HAP-1 (cell line): Measurements from ENCODE around the gene SOD2.
"Not testable (repeated sequence)": the region's sequence is repeated elsewhere in the genome, so short reads cannot be mapped to it uniquely, and the experiment has no call there.

Source experiments
- DNase-seq, 2 experiments: peaks; one replicate each; pipeline ENCODE4 v3.0.0-alpha.2; 2016 to 2020; ENCODE audit warnings: low spot score in 2 of 2
- H3K27me3 ChIP-seq: fragments of 250-450 bp; sonication (Bioruptor Pico); 2 replicates; pipeline ENCODE4 v1.5.1; 2020; ENCODE audit warnings: low read depth, mild to moderate bottlenecking, moderate library complexity
- H3K36me3 ChIP-seq: fragments of 250-450 bp; sonication (Bioruptor Pico); replicated peaks from 2 replicates; pipeline ENCODE4 v1.5.1; 2020; ENCODE audit warnings: mild to moderate bottlenecking
- H3K4me1 ChIP-seq: fragments of 250-450 bp; sonication (Bioruptor Pico); 2 replicates; pipeline ENCODE4 v1.5.1; 2020; ENCODE audit warnings: mild to moderate bottlenecking
- H3K4me3 ChIP-seq: fragments of 250-450 bp; sonication (Bioruptor Pico); 2 replicates; pipeline ENCODE4 v1.5.1; 2020; ENCODE audit warnings: mild to moderate bottlenecking, moderate library complexity
- H3K9me3 ChIP-seq: fragments of 250-450 bp; sonication (Bioruptor Pico); 2 replicates; pipeline ENCODE4 v1.5.1; 2020; ENCODE audit warnings: mild to moderate bottlenecking, moderate library complexity
- in situ Hi-C: fragments of 300-500 bp; cut with MboI; formaldehyde crosslinking; loops from 3 replicates; pipeline ENCODE4 v1.14.3; 2020; ENCODE audit warnings: low sequenced_read_pairs, inconsistent platforms, mixed read lengths

SOD2 gene

DNA sequence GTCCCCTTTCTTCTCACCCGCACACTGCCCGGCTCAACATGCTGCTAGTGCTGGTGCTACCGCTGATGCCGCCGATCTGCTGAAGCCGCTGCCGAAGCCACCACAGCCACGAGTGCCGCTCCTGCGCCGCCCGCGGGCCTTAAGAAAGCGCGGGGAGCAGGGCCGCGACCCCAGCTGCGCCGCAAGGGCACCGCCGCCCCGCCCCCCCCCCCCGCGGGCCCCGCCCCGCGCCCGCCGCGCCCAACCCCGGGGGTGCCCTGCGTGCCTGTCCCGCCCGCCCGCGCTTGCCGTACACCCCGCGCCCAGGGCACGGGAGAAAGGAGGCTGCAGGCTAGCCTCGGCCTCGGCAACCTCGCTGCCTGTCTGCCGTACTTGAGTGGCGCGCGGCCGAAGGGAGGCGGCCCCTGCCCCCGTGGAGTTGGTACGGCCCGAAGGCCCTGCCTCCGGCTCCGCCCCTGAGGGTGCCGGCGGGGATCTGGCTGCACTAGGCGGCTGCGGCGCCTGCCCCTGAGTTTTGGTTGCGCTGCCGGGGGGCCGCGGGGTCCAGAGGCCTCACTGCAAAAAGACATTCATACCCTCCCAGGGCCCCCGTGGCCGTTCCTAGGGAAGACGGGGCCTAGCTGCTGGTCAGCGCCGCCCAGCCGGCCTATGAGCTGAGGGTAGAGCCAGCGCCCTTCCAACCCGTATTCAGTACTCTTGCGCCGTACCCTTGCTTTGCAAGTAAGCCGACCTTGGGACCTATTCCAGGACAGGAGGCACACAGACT, at the start of gene SOD2:
Gene SOD2 (minus strand): TSS at position 114 of the 766 bp plus-strand sequence. CDS start 74 bp downstream, at position 40.
- peaks cover 10% of the 10 kb centered on the region for H3K4me1 ChIP-seq
- DNase-seq = peak; percentile 79 to 88
- in situ Hi-C loops = no loop called here

DNA sequence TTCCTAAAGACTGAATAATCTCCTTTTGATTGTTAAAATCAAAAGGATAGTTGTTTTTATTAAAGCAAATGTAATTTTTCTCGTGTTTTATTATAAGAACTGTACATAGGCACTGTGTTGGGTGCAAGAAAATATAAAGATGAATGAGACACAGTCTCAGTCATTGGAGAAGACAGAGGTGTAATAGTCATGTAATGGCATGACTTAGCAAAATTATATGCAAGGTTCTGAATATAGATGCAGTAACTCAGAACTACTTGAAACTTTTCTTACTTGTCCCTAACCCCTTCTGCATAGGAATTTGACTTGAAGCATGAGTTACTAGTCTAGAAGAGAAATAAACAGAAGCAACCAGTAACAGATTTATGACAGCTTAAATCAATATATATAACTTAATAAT, 49.1 kb upstream of the SOD2 start:
- H3K9me3 ChIP-seq = no peaks in the 10 kb centered on the region
- no peaks in the 10 kb centered on the region for H3K27me3 ChIP-seq
- H3K4me3 ChIP-seq = no peak overlapping the region
- H3K36me3 ChIP-seq = peaks cover 82% of the 10 kb centered on the region
- no peaks in the 10 kb centered on the region for H3K4me1 ChIP-seq
- no peak for DNase-seq
- in situ Hi-C loops = no loop called here

More for the DNA sequence above, at the start of gene SOD2:
- peaks cover 2% of the 10 kb centered on the region; the same call in 1 of the 2 replicates for H3K36me3 ChIP-seq
- no peaks in the 10 kb centered on the region for H3K27me3 ChIP-seq
- no peaks in the 10 kb centered on the region for H3K9me3 ChIP-seq
- H3K4me3 ChIP-seq = peak within 1 kb of the TSS; percentile 67

DNA sequence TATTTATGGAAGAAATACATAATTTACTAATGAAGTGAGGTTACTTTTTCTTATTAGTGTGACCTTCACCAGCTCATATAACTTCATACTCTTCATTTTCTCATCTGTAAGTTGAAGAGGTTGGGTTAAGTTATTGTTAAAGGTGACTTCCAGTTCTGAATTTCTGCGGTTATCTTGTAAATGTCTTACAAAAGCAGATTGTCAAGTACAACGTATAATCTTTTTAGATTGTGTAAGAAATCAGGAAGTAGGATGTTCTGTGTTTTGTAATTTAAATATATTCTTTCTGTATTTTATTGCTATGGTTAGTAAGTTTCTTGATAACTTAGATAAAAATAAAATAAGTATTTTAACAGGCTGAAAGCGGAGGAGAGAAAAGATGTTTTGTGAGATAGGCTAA, 46.3 kb upstream of the SOD2 start:
- Histone ChIP-seq H3K9me3 (no peaks in the 10 kb centered on the region), H3K4me3 (no peak overlapping the region), H3K4me1 (no peaks in the 10 kb centered on the region; the same call in 1 of the 2 replicates), H3K36me3 (peaks cover 59% of the 10 kb centered on the region), H3K27me3 (no peaks in the 10 kb centered on the region)
- DNase-seq = no peak
- in situ Hi-C loops = no loop called here

DNA sequence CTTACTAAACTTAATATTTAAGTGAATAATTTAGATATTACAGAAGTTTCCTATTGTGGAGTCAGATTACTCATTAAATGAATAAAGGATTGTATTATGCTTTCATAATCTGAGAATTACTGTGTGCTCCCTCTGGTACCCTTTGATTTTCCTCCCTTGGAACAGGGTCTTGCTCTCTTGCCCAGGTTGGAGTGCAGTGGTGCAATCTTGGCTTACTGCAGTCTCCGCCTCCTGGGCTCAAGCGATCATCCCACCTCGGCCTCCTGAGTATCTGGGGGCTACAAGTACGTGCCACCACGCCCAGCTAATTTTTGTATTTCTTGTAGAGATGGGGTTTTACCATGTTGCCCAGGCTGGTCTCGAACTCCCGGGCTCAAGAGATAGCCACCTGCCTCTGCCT, 43.9 kb upstream of the SOD2 start:
- Histone ChIP-seq H3K4me1 (no peaks in the 10 kb centered on the region; the same call in 1 of the 2 replicates), H3K9me3 (no peaks in the 10 kb centered on the region), H3K27me3 (no peaks in the 10 kb centered on the region), H3K4me3 (no peak overlapping the region), H3K36me3 (peaks cover 39% of the 10 kb centered on the region)
- in situ Hi-C loops = no loop called here
- no peak for DNase-seq

DNA sequence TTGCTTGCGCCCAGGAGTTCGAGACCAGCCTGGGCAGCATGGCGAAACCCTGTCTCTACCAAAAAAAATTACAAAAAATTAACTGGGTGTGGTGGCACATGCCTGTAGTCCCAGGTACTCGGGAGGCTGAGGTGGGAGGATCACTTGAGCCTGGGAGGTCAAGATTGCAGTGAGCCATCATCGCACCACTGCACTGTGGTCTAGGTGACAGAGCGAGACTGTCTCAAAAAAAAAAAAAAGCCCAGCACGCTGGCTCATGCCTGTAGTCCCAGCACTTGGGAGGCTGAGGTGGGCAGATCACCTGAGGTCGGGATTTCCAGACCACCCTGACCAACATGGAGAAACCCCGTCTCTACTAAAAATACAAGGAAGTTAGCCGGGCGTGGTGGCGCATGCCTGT, 40.4 kb upstream of the SOD2 start:
- H3K4me1 ChIP-seq = peaks cover 12% of the 10 kb centered on the region
- H3K27me3 ChIP-seq, in situ Hi-C loops, H3K4me3 ChIP-seq, H3K9me3 ChIP-seq, DNase-seq: not testable (repeated sequence)
- peaks cover 22% of the 10 kb centered on the region for H3K36me3 ChIP-seq

DNA sequence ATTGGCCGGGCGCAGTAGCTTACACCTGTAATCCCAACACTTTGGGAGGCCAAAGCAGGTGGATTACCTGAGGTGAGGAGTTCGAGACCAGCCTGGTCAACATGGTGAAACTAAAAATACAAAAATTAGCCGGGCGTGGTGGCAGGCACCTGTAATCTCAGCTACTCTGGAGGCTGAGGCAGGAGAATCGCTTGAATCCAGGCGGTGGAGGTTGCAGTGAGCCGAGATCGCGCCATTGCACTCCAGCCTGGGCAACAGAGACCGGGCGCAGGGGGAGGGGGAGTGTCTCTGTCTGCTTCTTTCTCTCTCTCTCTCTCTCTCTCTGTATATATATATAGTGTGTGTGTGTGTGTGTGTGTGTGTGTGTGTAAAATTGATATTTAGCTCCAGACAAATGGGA, 39.5 kb upstream of the SOD2 start:
- Histone ChIP-seq H3K4me1 (peaks cover 12% of the 10 kb centered on the region), H3K36me3 (peaks cover 23% of the 10 kb centered on the region)
- H3K4me3 ChIP-seq, in situ Hi-C loops, DNase-seq, H3K27me3 ChIP-seq, H3K9me3 ChIP-seq: not testable (repeated sequence)

DNA sequence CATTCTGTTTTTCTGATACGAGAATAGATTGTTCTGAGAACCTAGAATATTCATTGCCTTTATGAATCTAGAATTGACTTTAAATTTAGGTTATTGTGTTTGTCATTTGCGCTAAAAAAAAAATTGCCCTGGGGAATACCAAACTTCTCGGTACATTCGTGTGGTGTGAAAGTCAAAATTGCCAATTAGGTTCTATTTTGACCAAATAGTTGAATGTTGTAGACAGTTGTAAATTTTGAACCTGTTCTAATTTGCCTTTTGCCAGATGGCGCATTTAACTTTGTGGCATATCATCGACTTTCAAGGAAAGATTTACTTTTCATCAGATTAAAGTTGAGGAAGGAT, 37.3 kb upstream of the SOD2 start:
- in situ Hi-C loops = no loop called here
- H3K4me1 ChIP-seq = peaks cover 16% of the 10 kb centered on the region
- no peaks in the 10 kb centered on the region for H3K9me3 ChIP-seq
- no peaks in the 10 kb centered on the region for H3K27me3 ChIP-seq
- DNase-seq = no peak
- H3K4me3 ChIP-seq = no peak overlapping the region; the same call in 1 of the 2 replicates
- H3K36me3 ChIP-seq = peaks cover 18% of the 10 kb centered on the region

DNA sequence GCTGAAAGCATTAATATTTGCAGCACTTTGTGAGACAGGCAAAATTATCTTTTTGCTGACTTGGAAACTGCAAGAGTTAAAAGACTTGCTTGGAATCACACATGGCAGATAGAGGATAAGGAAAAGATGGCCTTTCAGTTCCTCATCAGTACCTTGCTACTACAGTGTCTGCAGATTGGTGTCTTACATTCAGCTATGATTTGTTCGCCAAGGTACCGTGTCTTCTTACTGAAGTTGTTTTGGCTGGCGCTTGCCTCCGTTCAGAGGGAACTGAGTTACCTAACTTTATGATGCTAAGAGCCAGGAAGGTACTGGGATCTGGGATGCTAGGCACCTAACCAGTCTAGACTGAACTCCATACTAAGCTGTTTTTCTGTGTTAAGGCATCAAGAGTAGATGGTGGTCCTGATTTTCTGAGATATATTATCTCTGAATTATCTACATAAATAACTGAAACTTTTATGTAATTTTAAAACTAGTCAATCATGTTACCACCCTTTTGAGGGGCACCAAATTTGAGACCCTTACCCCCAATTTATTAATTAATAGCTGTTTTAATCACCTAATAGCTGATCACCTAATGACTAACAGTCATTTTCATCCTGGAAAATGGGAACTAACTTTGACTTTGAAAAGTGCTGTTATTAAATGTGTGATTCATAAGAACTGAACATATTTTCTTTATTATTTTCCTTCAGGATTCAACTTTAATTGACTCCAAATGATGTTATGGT, 36.7 kb upstream of the SOD2 start:
- DNase-seq = no peak
- in situ Hi-C loops = no loop called here
- H3K4me1 ChIP-seq = peaks cover 20% of the 10 kb centered on the region
- peaks cover 18% of the 10 kb centered on the region for H3K36me3 ChIP-seq
- H3K9me3 ChIP-seq = no peaks in the 10 kb centered on the region
- peak overlapping the region; percentile 95 for H3K4me3 ChIP-seq
- no peaks in the 10 kb centered on the region for H3K27me3 ChIP-seq

DNA sequence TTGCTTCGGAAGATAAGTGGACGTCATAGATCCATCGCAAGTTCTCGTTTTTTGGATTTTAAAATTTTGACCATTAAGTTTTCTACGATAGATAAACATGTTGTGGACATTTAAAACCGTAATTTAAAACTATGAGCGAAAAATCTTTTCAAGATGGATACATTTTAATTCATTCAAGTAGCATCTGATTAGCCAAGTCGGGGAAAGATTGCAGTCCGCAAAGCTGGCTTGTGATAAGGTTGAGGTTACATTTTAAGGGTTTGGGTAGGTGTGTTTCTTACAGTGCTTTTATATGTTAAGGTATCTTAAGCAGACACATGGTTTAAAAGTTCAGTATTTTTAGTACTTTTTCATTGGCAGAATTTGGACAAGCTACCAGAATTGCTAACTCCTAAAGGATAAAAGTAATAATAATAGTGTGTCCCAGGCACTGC, 35.5 kb upstream of the SOD2 start:
- DNase-seq = no peak
- H3K4me3 ChIP-seq = peak overlapping the region; percentile 95
- H3K27me3 ChIP-seq = no peaks in the 10 kb centered on the region

DNA sequence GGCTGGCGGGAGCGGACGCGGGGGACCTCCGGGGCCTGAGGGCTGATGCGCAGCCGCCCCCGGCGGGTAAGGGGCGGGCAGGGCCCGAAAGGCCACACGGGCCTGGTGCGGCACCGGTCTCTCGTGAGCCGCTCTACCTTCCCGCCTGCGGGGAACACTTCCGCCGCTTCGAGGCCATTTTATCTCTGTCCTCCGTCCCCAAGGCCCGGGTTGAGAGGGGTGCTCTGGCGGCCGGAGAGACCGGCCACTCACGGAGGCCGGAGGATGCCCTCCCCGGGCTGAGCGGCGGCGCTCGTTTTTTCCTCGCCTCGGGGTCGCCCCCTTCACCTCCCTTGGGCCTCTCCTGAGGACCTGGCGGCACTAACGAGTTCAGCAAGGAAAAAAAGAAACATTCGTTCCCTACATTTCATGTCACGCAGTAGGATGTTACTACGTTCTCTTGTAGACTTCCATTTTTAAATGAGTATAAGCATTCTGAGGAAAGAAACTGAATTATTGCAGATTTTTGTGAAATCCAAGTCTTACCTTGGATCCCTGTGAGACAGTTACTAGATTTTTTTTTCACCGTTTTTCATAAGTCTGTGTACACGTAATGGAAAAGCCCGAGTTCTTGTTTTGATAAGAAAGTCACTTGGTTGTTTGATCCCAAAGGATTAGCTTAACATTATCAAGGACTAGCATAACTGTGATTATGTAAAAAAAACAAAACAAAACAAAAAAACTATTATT, 34.8 kb upstream of the SOD2 start:
- Histone ChIP-seq H3K27me3 (no peaks in the 10 kb centered on the region), H3K9me3 (no peaks in the 10 kb centered on the region), H3K4me3 (peak overlapping the region; percentile 95), H3K4me1 (peaks cover 20% of the 10 kb centered on the region), H3K36me3 (peaks cover 23% of the 10 kb centered on the region)
- no peak for DNase-seq
- in situ Hi-C loops = no loop called here

More for the DNA sequence above, 35.5 kb upstream of the SOD2 start:
- Histone ChIP-seq H3K9me3 (no peaks in the 10 kb centered on the region), H3K36me3 (peaks cover 18% of the 10 kb centered on the region), H3K4me1 (peaks cover 20% of the 10 kb centered on the region)
- in situ Hi-C loops = no loop called here

DNA sequence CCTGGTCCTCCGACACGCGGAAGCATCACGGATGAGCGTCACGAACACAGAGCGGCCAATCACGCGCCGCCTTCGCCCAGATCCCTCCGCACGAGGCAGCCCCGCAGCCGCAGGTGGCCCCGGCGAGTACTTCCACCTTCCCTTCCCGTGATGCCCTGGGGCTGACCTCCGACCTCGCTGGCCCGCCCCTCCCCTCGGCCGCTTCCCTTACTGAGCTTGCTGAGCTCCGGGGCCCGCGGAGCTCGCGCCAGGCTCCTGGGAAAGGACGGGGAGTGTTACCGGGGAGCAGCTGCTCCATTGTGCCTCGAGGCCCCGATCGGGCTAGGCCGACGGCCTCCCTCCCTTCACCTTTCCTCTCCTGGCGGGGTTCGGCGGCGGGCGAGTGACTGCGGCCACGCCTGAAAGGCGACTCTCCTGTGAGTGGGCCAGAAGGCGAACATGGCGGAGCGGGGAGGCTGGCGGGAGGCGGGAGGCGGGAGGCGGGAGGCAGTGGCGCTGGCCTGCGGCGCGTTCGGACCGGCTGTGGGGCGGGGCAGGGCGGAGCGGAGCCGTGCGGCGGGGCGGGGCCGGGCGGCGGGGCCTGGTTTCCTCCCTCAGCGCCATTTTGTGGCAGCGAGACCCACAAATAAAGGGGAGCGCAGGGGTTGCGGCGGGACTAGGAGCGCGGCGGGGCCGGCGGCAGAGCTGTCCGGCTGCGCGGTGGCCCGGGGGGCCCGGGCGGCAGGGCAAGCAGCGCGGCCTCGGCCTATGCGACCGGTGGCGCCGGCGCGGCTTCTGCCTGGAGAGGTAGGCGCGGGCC, 34.1 kb upstream of the SOD2 start, which contains the start of gene WTAP:
Gene WTAP (plus strand): TSS at position 589 of the 799 bp plus-strand sequence. CDS start 8,760 bp downstream, outside the sequence.
- Histone ChIP-seq H3K36me3 (peaks cover 21% of the 10 kb centered on the region), H3K27me3 (no peaks in the 10 kb centered on the region), H3K9me3 (no peaks in the 10 kb centered on the region), H3K4me1 (peaks cover 20% of the 10 kb centered on the region), H3K4me3 (peak within 1 kb of the TSS; percentile 95)
- DNase-seq = peak; percentile 92 to 98
- in situ Hi-C loops = no loop called here

DNA sequence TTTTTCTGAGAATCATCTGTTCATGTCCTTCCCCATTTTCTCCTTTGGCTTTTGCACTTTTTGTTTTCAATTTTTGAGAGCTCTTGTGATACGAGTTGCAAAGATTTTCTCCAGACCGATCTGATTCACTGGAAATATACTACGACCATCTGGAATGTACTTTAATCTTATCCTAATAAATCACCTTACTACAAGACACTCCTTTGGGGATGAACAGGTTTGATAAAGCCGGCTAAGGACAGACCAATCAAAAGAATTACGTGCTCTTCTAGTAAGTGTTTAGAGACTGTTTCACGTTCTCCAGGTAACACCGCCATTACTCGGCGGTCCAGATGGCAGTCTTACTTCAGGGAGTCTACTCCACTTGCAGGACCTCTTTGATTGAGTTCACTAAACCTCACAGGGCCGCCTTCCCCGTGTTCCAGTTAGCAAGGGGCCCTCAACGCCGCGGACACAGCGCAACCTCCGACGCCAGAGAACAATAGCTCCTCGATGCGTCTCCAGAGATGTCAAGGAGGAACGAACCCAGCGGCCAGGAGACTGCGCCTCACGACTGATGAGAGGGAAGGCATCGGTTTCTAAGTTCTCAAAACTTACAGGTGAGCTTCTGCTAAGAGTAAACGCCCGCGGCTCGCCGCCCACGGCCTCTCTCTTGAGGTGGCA, 33.3 kb upstream of the SOD2 start:
- in situ Hi-C loops = no loop called here
- DNase-seq = no peak
- peaks cover 16% of the 10 kb centered on the region for H3K36me3 ChIP-seq
- no peaks in the 10 kb centered on the region for H3K27me3 ChIP-seq
- H3K4me3 ChIP-seq = peak overlapping the region; percentile 95
- peaks cover 20% of the 10 kb centered on the region for H3K4me1 ChIP-seq
- no peaks in the 10 kb centered on the region for H3K9me3 ChIP-seq

DNA sequence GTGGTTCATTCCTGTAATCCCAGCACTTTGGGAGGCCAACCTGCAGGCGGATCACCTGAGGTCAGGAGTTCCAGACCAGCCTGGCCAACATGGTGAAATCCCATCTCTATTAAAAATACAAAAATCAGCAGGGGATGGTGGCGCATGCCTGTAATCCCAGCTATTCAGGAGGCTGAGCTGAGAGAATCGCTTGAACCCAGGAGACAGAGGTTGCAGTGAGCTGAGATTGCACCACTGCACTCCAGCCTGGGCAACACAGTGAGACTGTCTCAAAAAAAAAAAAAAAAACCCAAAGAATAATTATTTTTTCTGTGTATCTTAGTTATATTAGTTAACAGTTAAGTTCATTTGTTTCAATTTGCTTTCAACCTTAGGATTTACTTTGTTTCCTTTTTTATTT, 32.2 kb upstream of the SOD2 start:
- in situ Hi-C loops, DNase-seq, H3K27me3 ChIP-seq, H3K9me3 ChIP-seq: not testable (repeated sequence)
- Histone ChIP-seq H3K4me1 (peaks cover 18% of the 10 kb centered on the region), H3K4me3 (peak overlapping the region; percentile 95), H3K36me3 (peaks cover 10% of the 10 kb centered on the region)
